Ammon's horn (tissue), 1 donor: ENCODE data around the gene EIF2A.
A peak's percentile ranks its signal among the peaks of the same experiment; 100 is the strongest.
"Not testable (repeated sequence)": the region's sequence is repeated elsewhere in the genome, so short reads cannot be mapped to it uniquely, and the experiment has no call there.

Experiments
- DNase-seq: peaks from one replicate; pipeline ENCODE4 v3.0.0-alpha.2; 2016; ENCODE audit warnings: low spot score

EIF2A gene

DNA sequence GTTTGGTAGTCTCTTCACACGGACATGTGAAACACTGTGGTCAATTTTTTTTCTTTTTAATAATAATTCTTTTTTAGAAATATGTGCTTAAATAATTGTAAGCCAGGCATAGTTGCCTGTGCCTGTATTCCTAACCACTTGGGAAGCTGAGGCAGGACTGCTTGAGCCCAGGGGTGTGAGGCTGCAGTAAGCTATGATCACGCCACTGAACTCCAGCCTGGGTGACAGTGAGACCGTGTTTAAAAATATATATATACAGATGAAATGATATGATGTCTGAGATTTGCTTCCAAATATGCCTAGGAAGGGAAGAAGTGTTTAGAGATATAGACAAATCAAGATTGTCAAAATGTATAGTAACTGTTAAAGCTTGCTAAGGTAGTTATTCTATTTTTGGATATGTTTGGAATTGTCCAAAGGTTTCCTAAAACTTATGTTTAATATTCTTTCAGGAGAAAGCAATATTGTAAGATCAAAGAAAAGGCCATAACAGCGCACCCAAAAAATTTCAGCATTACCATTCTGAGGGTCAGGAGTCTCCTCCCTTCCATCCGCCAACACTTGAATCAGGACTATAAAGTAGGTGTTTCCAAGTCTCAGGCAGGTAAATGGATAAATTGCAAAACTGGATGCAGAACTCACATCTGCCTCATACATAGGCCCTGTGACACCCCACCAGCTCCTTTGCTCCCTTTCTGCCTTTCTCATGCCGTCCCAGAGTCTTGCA, 56.0 kb downstream of the EIF2A start:
- no peak for DNase-seq

DNA sequence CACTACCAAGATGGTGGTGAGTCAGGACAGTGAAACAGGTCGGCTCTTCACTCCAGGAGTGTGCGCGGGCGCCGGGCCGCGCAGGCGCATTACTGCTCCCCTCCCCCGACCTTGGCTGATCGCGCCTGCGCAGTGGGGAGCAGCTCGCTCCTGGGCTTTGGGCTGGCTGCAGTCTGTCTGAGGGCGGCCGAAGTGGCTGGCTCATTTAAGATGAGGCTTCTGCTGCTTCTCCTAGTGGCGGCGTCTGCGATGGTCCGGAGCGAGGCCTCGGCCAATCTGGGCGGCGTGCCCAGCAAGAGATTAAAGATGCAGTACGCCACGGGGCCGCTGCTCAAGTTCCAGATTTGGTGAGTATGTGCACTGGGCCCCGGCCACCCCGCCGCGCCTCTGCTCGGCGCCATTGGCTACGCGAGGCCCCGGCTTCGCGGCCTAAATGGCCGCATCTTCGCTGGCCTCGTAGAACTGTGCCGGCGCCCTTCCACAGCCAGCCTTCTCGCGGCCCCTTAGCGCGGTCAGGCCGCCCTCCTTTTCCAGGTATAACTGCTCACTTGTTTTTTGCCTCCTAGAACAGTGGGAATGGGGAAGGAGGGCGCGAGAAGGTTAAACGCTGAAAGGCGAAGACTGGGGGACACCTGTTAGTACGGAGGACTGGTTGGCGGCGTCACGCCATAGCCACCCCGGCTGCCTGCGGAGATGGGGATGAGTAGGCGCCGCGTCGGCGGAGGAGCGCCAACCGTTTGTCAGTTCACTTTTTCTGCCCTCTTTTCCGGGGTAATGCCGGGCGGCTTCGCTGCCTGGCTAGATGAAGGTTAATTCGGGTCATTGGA, 56.8 kb downstream of the EIF2A start, which contains the start of gene SELENOT:
TSS of gene SELENOT (plus strand) at position 169 of the 827 bp plus-strand sequence. CDS start at position 211, 42 bp downstream.
- DNase-seq: peak; percentile 95

DNA sequence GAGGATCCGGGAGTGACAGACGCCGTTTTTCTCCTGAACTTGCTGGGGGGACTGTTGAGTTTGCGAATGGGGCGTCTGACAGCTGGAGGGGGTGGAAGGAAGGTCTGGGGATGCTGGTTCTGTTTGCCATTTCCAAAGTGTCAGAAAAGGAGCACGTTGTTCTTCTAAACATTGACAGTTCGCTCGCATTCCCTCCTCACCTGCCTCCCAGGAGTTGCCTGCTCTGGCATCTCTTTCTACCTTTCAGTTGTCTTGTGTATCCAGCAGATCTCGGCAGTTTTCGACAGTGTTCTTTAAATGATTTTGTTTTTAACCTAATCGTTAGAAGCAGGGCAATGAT, 57.4 kb downstream of the EIF2A start:
- peak; percentile 15 for DNase-seq

DNA sequence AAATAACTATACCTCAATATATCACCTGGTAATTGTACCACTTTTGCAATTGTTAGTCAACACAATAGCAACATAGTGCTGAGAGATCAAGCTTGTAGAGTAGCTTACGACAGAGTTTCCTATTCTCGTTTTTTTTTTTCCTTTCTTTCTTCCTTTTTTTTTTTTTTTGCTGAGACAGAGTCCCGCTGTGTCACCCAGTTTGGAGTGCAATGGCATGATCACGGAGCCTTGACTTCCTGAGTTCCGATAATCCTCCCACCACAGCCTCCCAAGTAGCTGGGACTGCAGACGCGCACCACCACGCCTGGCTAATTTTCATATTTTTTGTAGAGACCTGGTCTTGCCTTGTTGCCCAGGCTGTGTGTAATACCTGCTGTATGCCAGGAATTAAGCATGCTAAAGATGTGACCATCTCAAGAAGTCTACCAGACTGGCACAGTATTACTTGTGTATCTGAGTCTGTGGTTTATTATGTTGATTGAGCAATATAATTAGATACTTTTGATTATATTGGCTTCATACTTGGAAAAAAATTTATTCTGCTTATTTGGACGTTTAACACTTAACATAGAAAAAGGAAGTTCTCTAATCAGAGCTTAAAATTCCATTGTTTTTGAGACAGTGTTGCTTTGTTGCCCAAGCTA, 59.5 kb downstream of the EIF2A start:
- no peak for DNase-seq

DNA sequence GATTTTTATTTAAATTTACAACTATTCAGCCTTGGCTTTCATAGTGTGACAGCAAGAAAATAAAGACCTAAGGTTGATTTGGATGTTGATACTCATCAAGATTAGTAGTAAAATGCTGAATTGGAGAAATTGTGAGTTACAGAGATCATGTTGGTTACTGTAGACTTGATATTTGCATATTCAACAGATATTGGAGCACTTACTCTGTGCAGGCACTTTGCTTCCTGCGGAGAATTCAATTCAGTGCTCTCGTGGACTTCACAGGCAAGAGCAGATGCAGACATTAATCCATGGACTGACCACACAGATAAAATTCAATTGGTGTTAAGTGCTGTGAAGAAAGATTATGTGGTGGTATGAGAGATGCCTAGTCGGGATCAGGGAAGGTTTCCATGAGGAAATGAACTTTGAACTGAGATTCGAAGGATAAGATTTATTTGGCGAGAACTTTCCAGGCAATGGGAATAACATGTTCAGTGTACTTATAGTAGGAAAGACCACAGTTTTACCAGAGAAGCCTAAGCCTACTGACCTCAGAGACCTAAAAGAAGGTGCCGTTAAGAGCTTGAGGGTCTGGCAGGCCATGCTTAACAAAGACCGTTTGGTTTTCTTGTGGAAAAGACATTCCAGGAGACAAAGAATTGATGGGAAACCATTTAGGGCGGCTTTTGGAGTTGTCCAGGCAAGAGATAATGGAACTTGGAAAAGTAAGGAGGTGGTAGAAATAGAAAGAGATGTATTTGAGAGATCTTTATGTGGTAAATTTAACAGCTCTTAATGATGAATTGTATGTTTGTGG, 60.9 kb downstream of the EIF2A start:
- DNase-seq: no peak

DNA sequence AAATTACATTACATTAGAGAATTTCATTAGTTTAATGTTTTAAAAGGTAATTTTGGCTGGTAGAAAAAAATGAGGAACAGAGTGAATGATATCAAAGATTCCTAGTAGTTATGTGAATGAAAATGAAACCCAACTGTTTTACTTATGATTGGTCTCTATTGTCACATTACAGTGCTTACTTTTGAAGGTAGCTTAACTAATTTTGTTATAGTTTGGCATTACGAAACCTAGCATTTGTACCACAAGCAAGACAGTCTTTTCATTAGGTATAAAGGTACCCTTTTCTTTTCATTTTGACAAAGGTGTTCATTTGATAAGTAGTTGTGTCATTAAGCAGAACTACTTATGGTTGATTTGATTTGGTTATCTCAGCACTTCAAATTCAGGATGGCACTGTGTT, 63.4 kb downstream of the EIF2A start:
- no peak for DNase-seq

DNA sequence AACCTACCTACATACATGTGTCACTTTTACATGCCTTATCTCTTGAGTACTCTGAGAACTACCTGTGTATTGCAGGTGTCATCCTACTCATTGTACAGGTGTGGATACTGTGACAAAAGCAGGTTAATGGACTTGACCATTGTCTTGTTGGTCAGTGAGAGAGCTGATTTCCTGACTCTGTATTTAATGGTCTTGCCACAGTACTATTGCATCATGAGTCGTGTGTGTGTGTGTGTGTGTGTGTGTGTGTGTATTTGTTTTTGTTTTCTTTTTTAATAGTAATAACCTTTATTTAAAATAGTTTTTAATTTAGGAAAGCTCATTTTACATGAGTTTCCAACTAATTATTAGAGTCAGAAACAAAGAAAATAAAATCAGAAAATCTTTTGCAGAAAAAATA, 64.2 kb downstream of the EIF2A start:
- no peak for DNase-seq

DNA sequence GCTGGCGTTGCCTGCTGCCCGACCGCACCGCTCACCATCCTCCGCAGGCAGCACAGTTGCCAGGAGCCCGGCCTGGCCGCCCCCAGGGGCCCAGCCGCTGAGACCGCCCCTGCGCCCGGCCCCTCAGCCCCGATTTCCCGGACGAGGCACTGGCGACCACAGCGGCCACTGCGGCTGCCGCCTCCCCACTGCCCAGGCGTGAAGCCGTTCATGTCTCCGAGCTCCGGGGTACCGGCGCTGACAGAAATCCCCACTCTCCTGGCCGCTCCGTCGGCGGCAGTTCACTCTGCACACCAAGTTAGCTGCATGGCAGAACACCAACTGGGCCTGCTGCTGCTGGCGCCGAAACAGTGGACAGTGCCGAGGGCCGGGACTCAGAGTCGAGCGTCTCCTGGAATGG, 65.1 kb downstream of the EIF2A start:
- DNase-seq: no peak

DNA sequence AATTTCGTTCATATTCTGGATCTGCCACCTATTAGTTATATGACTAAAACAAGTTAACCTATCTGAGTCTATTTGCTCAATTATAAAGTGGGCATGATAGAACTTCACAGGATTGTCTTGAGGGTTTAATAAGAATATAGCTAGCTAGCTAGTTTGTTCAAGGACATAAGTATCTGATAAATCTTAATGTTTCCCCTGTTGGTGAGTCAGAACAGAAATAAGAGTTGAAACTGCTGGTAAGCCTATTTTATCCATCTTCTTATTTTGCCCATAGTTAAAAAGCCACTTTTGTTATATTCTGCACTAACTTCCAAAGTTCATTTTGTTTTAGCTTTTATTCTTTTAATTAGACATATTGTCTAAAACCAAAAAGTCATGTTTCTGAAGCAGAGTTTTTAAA, 65.9 kb downstream of the EIF2A start:
- no peak for DNase-seq

DNA sequence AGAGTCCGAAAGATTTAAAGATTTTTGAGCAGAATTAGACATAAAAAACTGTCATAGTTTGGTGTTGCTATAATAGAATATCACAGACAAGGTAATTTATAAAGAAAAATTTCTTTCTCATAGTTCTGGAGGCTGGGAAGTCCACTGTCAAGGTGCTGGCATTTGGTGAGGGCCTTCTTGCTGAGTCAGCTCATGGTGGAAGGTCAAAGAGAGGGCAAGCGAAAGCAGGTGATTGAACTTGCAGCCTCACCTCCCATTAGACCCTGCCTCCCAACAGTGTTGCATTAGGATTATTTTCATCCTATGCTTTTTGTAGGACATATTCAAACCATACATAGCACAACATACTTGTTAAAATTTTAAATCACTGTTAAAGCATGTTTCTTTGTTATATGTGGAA, 66.4 kb downstream of the EIF2A start:
- DNase-seq: no peak

DNA sequence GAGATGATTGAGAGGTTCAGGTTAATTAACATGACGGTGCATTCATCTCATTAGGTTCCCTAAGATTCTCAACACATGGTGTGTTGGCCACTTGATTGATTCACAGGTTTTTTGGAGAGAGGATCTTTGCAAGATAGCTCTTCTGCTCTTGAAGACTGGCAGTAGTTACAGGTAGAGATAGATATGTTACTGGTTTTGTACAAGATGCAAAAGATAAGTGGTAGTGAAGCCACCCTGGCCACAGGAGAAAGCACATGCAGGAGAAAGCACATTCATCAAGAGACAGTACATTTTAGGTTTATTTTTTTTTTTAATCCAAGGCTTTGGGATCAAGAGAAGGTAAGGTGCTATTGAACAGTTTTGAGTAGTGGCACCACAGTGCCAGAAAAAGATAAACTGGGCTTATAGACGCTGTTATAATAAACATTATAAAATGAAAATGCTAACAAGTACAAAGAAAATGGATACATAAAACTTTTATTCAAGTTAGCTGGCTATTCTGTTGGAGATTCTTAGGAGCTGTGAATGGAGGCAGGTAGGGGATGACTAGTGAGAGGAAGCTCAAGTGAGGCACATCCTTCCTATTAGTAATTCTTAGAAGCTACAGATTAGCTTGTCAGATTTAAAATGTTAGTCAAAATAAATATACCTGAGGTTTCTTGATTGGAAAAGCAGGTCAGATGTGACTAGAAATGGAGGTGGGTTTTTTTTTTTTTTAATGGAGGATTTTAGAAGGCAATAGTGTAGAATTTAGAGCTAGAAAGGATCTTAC, 67.3 kb downstream of the EIF2A start:
- no peak for DNase-seq

DNA sequence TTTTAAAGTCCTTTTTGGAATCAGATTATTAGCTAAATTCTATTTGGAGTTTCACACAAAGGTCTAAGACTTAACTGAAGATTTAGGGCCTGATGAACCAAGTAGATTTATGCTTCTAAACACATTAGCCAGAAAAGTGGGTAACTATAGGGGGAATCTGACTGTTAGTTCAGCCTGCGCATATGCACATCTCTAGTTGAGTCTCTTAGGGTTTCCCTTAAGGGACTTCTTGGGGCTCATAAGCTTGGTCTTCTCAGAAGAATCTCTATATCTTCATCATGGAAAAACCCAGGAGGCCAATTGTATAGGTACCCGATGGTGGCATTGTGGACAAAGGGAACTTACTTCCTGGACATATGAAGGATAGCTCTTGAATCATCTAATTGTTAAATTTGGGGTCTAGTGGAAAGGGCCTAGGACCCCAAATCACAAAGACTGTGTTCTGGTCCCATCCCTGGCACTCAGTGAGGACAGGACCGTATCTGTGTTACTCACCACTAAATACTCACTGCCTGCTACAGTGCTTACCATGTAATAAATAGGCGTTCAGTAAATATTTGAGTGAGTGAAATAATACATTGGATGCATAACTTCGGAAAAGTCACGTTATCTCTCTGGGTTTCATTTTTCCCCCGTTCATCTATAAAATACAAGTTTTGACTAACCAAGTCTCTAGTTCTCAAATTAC, 73.6 kb downstream of the EIF2A start:
- DNase-seq: no peak

DNA sequence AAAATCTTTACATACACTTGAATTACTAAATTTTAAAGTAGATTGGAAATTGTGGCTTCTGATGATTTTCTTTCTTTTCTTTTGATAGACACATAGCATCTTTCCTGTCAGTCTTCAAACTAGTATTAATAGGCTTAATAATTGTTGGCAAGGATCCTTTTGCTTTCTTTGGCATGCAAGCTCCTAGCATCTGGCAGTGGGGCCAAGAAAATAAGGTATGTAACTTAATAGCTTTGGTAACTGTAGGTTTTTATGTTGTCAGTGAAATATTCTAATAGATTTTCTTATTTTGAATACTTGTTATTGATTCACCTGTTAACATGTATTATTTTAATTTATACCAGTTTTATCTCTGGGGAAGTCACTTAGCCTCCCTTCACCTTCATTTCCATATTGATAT, 76.4 kb downstream of the EIF2A start:
- not testable (repeated sequence) for DNase-seq

DNA sequence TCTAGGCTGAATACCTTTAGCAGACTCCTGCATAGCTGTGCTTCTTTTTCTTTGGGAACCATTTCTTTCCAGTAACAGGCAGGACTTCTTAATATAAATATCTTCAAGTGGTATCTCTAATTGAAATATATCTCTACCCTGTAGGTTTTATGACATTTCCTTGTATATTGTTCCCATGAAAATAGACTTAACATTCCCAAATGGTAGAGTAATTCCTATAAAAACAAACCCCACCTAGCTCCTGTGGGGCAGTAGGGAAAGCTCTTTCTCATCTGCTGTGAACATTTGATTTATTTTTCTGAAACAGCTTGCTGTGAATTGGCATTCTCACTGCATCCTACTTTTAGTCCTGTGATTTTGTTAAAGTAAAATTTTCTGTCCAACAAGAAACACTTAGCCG, 77.4 kb downstream of the EIF2A start:
- no peak for DNase-seq

DNA sequence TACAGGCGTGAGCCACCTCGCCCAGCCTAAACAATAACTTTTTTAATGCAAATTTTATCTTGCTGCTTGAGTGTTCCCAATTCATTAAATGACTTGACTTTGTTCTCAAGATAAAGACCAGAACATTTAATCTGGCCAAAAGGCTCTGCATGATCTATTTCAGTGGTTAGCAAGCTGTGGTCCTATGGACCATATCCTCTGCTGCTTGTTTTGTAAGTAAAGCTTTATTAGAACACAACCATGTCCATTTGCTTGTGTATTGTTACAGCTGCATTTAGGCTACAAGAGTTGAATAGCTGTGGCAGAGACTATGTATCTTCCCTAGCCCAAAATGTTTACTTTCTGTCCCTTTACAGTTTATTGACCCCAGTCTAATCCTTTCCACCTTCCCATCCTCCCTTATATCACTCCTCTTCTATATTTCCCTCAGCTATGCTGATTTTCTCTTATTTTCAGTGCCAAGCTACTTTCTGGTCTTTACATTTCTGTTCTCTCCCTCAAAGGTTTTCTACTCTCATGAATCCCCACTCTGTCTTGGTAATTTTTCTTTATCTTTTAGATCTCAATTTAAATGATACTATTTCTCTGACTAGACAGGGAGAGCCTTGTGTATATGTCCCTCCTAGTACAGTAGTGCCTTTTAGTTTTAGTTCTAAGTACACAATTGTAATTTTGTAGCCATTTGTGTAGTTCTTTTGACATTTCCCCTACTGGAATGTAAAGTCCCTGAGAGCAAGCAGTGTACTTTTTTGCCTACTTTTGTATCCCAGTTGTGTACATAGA, 79.8 kb downstream of the EIF2A start:
- DNase-seq: no peak

DNA sequence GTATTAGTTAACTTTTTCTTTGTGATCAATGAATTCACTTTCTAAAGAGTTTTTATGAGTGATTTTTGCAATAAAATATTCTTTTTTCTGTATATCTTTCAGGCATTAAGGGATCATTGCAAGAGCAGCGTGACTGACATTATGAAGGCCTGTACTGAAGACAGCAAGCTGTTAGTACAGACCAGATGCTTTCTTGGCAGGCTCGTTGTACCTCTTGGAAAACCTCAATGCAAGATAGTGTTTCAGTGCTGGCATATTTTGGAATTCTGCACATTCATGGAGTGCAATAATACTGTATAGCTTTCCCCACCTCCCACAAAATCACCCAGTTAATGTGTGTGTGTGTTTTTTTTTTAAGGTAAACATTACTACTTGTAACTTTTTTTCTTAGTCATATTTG, 81.0 kb downstream of the EIF2A start:
- no peak for DNase-seq

DNA sequence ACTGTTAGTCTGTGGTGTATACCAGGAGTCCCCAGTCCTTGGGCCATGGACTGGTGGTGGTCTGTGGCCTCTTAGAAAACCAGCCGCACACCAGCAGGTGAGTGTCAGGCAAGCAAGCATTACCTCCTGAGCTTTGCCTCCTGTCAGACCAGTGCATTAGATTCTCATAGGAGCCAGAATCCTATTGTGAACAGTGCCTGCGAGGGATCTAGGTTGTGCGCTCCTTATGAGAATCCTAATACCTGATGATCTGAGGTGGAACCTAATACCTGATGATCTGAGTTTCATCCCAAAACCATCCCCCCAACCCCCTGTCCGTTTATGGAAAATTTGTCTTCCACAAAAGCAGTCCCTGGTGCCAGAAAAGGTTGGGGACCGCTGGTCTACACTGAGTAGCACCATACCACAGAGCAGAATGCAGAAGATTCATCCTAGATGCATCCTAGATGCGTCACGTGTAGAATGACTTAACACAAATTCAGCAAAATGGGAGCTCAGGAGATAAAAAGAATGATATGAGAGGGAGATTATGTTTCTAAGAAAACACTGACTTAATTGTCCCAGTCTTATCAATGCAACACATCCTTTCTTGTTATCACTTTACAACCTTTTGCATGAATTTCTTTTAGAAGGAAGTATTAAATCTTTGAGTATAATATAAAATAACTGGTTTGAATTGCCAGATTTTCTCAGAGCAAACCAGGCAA, 85.1 kb downstream of the EIF2A start:
- no peak for DNase-seq

DNA sequence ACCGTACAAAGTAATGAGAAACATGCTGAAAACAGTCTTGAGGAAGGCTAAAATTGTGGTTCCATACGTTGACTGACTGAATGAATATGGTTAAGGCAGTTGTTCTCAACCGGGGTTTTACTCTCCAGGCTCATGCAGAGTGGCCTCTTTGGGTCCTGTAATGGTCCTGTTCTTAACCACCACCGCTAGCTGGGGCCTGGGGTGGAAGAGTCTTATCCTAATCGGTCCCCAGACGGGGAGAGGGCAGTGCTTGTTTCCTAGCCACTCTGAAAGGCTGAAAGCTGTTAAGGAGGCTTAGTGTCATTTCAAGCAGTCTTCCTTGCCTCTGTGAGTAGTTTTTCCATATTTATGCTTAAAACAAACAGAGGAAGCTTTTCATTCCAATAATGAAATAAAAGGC, 88.5 kb downstream of the EIF2A start:
- DNase-seq: no peak

DNA sequence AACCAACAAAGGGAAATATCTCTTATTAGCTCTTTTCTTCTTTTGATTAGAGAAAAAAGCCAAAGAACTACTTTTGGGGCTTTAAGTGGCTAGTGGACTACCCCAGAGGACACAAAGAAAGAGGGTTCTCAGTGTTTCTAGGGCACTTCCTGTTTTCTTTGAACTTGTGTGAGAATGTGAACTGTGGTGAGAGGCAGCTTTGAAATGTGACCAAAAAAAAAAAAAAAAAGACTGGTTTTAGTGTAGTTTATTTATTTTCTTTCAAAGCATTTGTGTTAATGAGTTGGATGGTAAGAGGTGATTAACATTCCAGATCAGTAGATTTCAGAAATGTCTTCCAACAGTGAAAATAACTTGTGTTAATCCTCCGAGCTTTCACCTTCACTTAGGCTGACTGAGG, 88.9 kb downstream of the EIF2A start:
- DNase-seq: no peak
